IMR-90 (cell line): ENCODE measurements around the gene MEGF10. TPM values are rescaled to one million over a fixed set of nuclear protein-coding genes. Genes with fewer than 3 reads are reported as not detected.

Source experiments
- ATAC-seq: fragments of 200-7000 bp; cut with Tn5 transposase; 2 replicates; pipeline ENCODE4 v1.9.1; 2020; ENCODE audit warnings: low read depth, mild to moderate bottlenecking, moderate library complexity
- BruUV-seq: library from RNA; stranded (reverse); fragments of 400-500 nt; replicated peaks from 2 replicates; lab custom pipeline; 2021; lab: Mats Ljungman, UMichigan
- CTCF ChIA-PET: fragments of 300-600 bp; formaldehyde crosslinking; extraction: SDS; loops from one replicate; lab custom pipeline; 2021; ENCODE audit warnings: antibody characterized with exemption; lab: Yijun Ruan, JAX
- POLR2A ChIA-PET: fragments of 300-600 bp; sonication (Branson Sonifier 250); formaldehyde crosslinking; loops from one replicate; lab custom pipeline; 2022; ENCODE audit warnings: antibody characterized with exemption; ENCODE audit not compliant: unreplicated experiment; lab: Charles Lee
- DNase-seq: peaks from one replicate; pipeline ENCODE4 v3.0.0; 2013
- H2AFZ ChIP-seq: replicated peaks from 2 replicates; pipeline ENCODE3; 2013; ENCODE audit warnings: low read length, mild to moderate bottlenecking; ENCODE audit not compliant: poor library complexity
- H2AK5ac ChIP-seq: 2 replicates; pipeline ENCODE4 v1.6.1; 2013; ENCODE audit warnings: low read depth, low read length, inconsistent platforms
- H2AK9ac ChIP-seq: replicated peaks from 2 replicates; pipeline ENCODE3; 2013; ENCODE audit warnings: mild to moderate bottlenecking, low read depth, low read length, moderate library complexity; ENCODE audit not compliant: poor library complexity
- H2BK120ac ChIP-seq: 2 replicates; pipeline ENCODE4 v1.6.1; 2013; ENCODE audit warnings: low read depth, low read length, inconsistent platforms
- H2BK15ac ChIP-seq: 3 replicates; pipeline ENCODE4 v1.6.1; 2013; ENCODE audit warnings: low read depth, low read length, inconsistent platforms
- H2BK20ac ChIP-seq: 2 replicates; pipeline ENCODE4 v1.6.1; 2013; ENCODE audit warnings: low read depth, mild to moderate bottlenecking, inconsistent platforms, low read length, moderate library complexity
- H2BK5ac ChIP-seq: 2 replicates; pipeline ENCODE4 v1.6.1; 2013; ENCODE audit warnings: mild to moderate bottlenecking, low read depth, low read length, inconsistent platforms; ENCODE audit not compliant: poor library complexity, severe bottlenecking
- H3K14ac ChIP-seq: replicated peaks from 2 replicates; pipeline ENCODE4 v1.6.1; 2013; ENCODE audit warnings: low read depth, low read length, inconsistent platforms
- H3K18ac ChIP-seq: 2 replicates; pipeline ENCODE4 v1.6.1; 2013; ENCODE audit warnings: low read depth, low read length, control low read depth
- H3K23ac ChIP-seq: 2 replicates; pipeline ENCODE4 v1.6.1; 2013; ENCODE audit warnings: low read depth, low read length, inconsistent platforms
- H3K27ac ChIP-seq: 2 replicates; pipeline ENCODE4 v1.5.1; 2013; ENCODE audit warnings: mild to moderate bottlenecking, control low read depth, low read length; ENCODE audit not compliant: insufficient read depth
- H3K27me3 ChIP-seq: 2 replicates; pipeline ENCODE4 v1.6.1; 2013; ENCODE audit warnings: low read length; ENCODE audit not compliant: control insufficient read depth, insufficient read depth
- H3K36me3 ChIP-seq: 2 replicates; pipeline ENCODE4 v1.6.1; 2013; ENCODE audit warnings: low read length, mixed read lengths; ENCODE audit not compliant: control insufficient read depth, insufficient read depth
- H3K4ac ChIP-seq: 2 replicates; pipeline ENCODE4 v1.6.1; 2013; ENCODE audit warnings: low read depth, low read length, inconsistent platforms
- H3K4me1 ChIP-seq: 2 replicates; pipeline ENCODE4 v1.6.1; 2013; ENCODE audit warnings: low read length, mixed read lengths; ENCODE audit not compliant: control insufficient read depth, insufficient read depth
- H3K4me2 ChIP-seq: 2 replicates; pipeline ENCODE4 v1.6.1; 2013; ENCODE audit warnings: low read depth, mild to moderate bottlenecking, control low read depth, low read length, moderate library complexity
- H3K4me3 ChIP-seq: 2 replicates; pipeline ENCODE4 v1.5.1; 2013; ENCODE audit warnings: low read depth, mild to moderate bottlenecking, control low read depth, low read length, moderate library complexity; ENCODE audit not compliant: insufficient read depth
- H3K56ac ChIP-seq: 2 replicates; pipeline ENCODE4 v1.6.1; 2013; ENCODE audit warnings: low read length, inconsistent platforms; ENCODE audit not compliant: insufficient read depth; ENCODE audit errors: extremely low read depth
- H3K79me1 ChIP-seq, 2 experiments: 2 replicates each; pipeline ENCODE4 v1.6.1; 2013; ENCODE audit warnings: low read length in 2 of 2, inconsistent platforms in 1 of 2, low read depth in 1 of 2
- H3K9ac ChIP-seq: 2 replicates; pipeline ENCODE4 v1.6.1; 2013; ENCODE audit warnings: low read depth, low read length, control low read depth
- H3K9me1 ChIP-seq: 2 replicates; pipeline ENCODE4 v1.6.1; 2013; ENCODE audit warnings: low read length, inconsistent platforms; ENCODE audit not compliant: insufficient read depth
- H3K9me3 ChIP-seq: 2 replicates; pipeline ENCODE4 v1.6.1; 2013; ENCODE audit warnings: low read length; ENCODE audit not compliant: control insufficient read depth, insufficient read depth
- H4K20me1 ChIP-seq: 2 replicates; pipeline ENCODE4 v1.6.1; 2013; ENCODE audit warnings: low read length, inconsistent platforms; ENCODE audit not compliant: insufficient read depth
- H4K5ac ChIP-seq: 2 replicates; pipeline ENCODE4 v1.6.1; 2013; ENCODE audit warnings: mild to moderate bottlenecking, low read depth, low read length, control low read depth
- H4K8ac ChIP-seq, 2 experiments: 2 replicates each; pipeline ENCODE4 v1.6.1; 2013; ENCODE audit warnings: low read depth in 2 of 2, low read length in 2 of 2, control low read depth in 1 of 2, inconsistent platforms in 1 of 2
- H4K91ac ChIP-seq: 2 replicates; pipeline ENCODE4 v1.6.1; 2013; ENCODE audit warnings: low read depth, low read length, inconsistent platforms; ENCODE audit not compliant: insufficient read depth
- CHD1 ChIP-seq: IDR thresholded peaks from 2 replicates; pipeline ENCODE4 v1.6.1; 2012; ENCODE audit warnings: low read depth, low read length, improper control_type of control experiment
- FOS ChIP-seq: fragments of 150-350 bp; IDR thresholded peaks from 2 replicates; pipeline ENCODE4 v1.6.1; 2016; ENCODE audit warnings: low read depth, low read length
- MAFK ChIP-seq: IDR thresholded peaks from 2 replicates; pipeline ENCODE4 v1.6.1; 2012; ENCODE audit warnings: low read depth, low read length, improper control_type of control experiment
- MAZ ChIP-seq: IDR thresholded peaks from 2 replicates; pipeline ENCODE4 v1.6.1; 2012; ENCODE audit warnings: low read depth, mild to moderate bottlenecking, low read length, improper control_type of control experiment, moderate library complexity, borderline replicate concordance
- MXI1 ChIP-seq: IDR thresholded peaks from 2 replicates; pipeline ENCODE4 v1.6.1; 2012; ENCODE audit warnings: low read depth, mild to moderate bottlenecking, low read length, moderate library complexity, borderline replicate concordance
- RAD21 ChIP-seq: IDR thresholded peaks from 2 replicates; pipeline ENCODE4 v1.6.1; 2012; ENCODE audit warnings: low read length, improper control_type of control experiment
- RCOR1 ChIP-seq: IDR thresholded peaks from 2 replicates; pipeline ENCODE4 v1.6.1; 2012; ENCODE audit warnings: mild to moderate bottlenecking, low read length, improper control_type of control experiment; ENCODE audit not compliant: insufficient replicate concordance
- RFX5 ChIP-seq: IDR thresholded peaks from 2 replicates; pipeline ENCODE4 v1.8.0; 2012; ENCODE audit warnings: low read depth, mild to moderate bottlenecking, low read length, moderate library complexity
- WGBS, 2 experiments: methylation state at CpG; one replicate each; pipeline versions ENCODE4 v1.1.5 to v1.1.7; 2013; ENCODE audit warnings: missing lambda C conversion rate in 2 of 2; ENCODE audit not compliant: insufficient read length in 1 of 2; ENCODE audit errors: extremely low coverage in 2 of 2; 5-methylcytosine and 5-hydroxymethylcytosine counted together
- dilution Hi-C: fragments of 300-500 bp; cut with HindIII; formaldehyde crosslinking; loops from one replicate; pipeline ENCODE4 v1.14.3; 2018; ENCODE audit warnings: low sequenced_read_pairs; ENCODE audit not compliant: unreplicated experiment
- in situ Hi-C: fragments of 300-500 bp; cut with MboI; formaldehyde crosslinking; loops from 3 replicates; pipeline ENCODE4 v1.14.3; 2019; ENCODE audit warnings: low sequenced_read_pairs, inconsistent platforms, mixed read lengths
- intact Hi-C: fragments of 100-400 bp; cut with micrococcal nuclease; formaldehyde crosslinking; loops from 2 replicates; pipeline ENCODE4 v1.10.0; 2022
- polyA plus RNA-seq, 3 experiments: library from polyadenylated mRNA; depleted of rRNA; stranded (reverse); fragments of >200 nt; gene quantifications; 2 replicates each; pipeline ENCODE4 v1.2.3, GENCODE V29; 2012; ENCODE audit warnings: low replicate concordance in 1 of 3
- total RNA-seq: library from RNA; depleted of rRNA; stranded (reverse); fragments of >200 nt; gene quantifications from 2 replicates; pipeline ENCODE4 v1.2.3, GENCODE V29; 2012
- TF ChIP-seq, protein P1 (sequence below): fragments of 150-350 bp; IDR thresholded peaks from 2 replicates; pipeline ENCODE4 v1.6.1; 2016; ENCODE audit warnings: low read depth, mild to moderate bottlenecking, low read length, moderate library complexity, borderline replicate concordance

Gene MEGF10
- total and polyA plus RNA-seq, 2 of the 4 experiments (the other 2 are of a cell fraction), result not detected

DNA sequence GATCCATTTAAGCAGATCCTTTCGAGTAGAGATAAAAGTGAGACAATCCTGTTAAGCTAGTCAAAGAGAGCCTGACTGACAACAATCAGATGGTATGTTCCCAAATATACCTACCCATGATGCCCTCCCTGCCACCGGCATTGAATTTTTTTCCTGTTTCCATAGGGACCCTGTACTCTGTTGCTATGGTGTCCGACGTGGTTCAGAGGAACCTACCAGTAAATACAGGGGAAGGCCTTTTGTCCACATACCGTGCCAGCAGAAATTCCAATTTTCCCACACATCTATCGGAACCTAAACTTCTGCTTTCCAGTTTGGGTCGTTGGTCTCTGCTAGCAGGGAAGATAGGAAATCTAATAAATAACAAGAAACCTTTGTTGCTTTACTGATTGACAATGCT lies 64.7 kb downstream of the MEGF10 start:
- peaks cover 11% of the 10 kb centered on the region; the same call in 1 of the 2 replicates for H3K27me3 ChIP-seq
- 100% methylated on average over 1 of the region's 7 CpGs; no CpG with 5 or more reads in 1 of the 2 experiments for WGBS, 2 experiments
- H3K9me1 ChIP-seq, result no peaks in the 10 kb centered on the region
- H3K4me3 ChIP-seq, result no peak overlapping the region
- ChIA-PET POLR2A (no interaction called here), CTCF (no interaction called here)
- no peak overlapping the region for H2AK5ac ChIP-seq
- dilution Hi-C loops (no loop called here), intact Hi-C loops (no loop called here), in situ Hi-C loops (no loop called here)
- no peak overlapping the region for H3K4me2 ChIP-seq
- H3K9me3 ChIP-seq, result no peaks in the 10 kb centered on the region
- no peaks in the 10 kb centered on the region for H3K4me1 ChIP-seq
- H3K36me3 ChIP-seq, result no peaks in the 10 kb centered on the region
- H3K79me1 ChIP-seq, result no peaks in the 10 kb centered on the region
- H4K5ac ChIP-seq, result no peak overlapping the region
- no peak overlapping the region for H2BK5ac ChIP-seq
- no peak overlapping the region for H4K8ac ChIP-seq
- no peak overlapping the region for H2BK20ac ChIP-seq
- H4K91ac ChIP-seq, result no peak overlapping the region
- no TSS peak for BruUV-seq
- H3K4ac ChIP-seq, result no peak overlapping the region
- H2BK120ac ChIP-seq, result no peak overlapping the region
- no peak overlapping the region for H2AK9ac ChIP-seq
- H3K14ac ChIP-seq, result no peak overlapping the region
- DNase-seq, result no peak
- no peak overlapping the region for H3K18ac ChIP-seq
- no peak overlapping the region for H2BK15ac ChIP-seq
- no peak overlapping the region for H2AFZ ChIP-seq
- H3K56ac ChIP-seq, result no peak overlapping the region
- H4K20me1 ChIP-seq, result no peaks in the 10 kb centered on the region
- ATAC-seq, result no peak
- H3K9ac ChIP-seq, result no peak overlapping the region
- no peak overlapping the region for H3K27ac ChIP-seq
- no peak for TF ChIP-seq MAZ
- no peak for TF ChIP-seq MXI1
- TF ChIP-seq, protein P1, sequence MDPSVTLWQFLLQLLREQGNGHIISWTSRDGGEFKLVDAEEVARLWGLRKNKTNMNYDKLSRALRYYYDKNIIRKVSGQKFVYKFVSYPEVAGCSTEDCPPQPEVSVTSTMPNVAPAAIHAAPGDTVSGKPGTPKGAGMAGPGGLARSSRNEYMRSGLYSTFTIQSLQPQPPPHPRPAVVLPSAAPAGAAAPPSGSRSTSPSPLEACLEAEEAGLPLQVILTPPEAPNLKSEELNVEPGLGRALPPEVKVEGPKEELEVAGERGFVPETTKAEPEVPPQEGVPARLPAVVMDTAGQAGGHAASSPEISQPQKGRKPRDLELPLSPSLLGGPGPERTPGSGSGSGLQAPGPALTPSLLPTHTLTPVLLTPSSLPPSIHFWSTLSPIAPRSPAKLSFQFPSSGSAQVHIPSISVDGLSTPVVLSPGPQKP, result no peak
- TF ChIP-seq CHD1, result no peak
- no peak for TF ChIP-seq FOS
- no peak for TF ChIP-seq RCOR1
- no peak for TF ChIP-seq RFX5
- TF ChIP-seq MAFK, result no peak
- TF ChIP-seq RAD21, result no peak
- H3K23ac ChIP-seq, result no peak overlapping the region
